ENCODE results near the gene TGIF1.

The TGIF1 gene

GRCh38 chr18:3440341-3440740 lies 9.6 kb upstream of the TGIF1 start:
- no peak for DNase-seq

DNA sequence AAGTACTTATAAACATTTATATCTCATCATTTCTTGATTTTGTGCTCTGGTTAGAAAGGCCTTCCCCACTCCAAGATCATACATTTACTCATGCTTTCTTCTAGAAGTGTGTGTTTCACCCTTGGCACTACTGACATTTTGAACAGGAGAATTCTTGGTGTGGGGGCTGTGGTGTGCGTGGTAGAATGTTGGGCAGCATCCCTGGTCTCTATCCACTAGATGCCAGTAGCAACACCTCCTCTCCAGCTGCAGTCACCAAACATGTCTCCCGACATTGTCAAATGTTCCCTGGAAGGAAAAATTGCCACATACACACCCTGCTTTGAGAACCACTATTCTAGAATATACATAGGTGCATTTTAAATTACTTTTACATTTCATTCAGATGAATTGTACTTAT lies 8.7 kb upstream of the TGIF1 start:
- DNase-seq, result peak; percentile 26

DNA sequence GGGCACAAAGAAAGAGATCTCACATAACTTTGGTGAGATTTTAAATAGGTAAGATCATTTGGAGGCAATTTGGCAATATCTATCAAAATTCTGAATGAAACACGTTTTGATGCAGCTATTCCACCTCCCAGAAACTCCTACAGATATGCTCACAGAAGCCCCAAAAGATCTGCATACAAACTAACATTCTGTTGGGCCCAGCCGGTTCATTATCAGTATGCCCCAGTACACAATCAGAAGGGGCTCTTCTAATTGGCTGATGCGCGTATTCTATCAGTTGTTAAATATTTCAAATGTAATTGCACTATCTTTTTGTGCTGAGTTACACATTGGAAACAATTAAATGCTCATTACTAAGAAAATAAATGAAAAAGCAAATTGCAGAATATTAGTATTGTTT lies 7.1 kb upstream of the TGIF1 start:
- DNase-seq, result no peak

DNA sequence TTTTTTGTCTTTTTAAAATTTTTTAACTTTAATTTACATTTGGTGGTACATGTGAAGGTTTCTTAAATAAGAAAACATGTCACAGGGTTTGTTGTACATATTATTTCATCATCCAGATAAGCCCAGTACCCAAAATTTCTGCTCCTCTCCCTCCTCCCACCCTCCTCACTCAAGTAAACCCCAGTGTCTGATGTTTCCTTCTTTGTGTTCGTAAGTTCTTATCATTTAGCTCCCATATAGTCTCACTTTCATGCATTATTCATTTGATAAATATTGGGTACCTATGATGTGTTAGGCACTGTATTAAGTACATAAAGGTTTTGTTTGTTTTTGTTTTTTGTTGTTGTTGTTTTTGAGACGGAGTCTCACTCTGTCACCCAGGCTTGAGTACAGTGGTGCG lies 5.7 kb upstream of the TGIF1 start:
- DNase-seq, result no peak

DNA sequence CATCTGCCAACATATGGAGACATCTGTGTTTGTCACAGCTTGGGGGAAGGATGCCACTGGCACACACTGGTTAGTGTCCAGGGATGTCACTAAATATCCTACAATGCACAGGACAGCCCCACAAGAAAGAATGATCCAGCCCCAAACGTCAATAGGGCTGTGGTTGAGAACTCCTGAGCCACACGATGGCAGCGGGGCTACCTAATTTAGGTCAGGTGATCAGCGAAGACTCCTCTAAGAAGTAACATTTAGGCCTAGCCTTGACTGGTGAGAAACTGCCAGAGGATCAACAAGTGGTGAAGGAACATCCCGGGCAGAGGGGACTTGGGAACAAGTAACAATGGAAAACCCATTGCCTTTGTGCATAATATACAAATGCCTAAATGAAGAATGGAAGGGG lies 5.0 kb upstream of the TGIF1 start:
- DNase-seq, result no peak

- DNase-seq, result no peak
These were observed 2.7 kb upstream of the TGIF1 start for GRCh38 chr18:3447068-3447894.

DNA sequence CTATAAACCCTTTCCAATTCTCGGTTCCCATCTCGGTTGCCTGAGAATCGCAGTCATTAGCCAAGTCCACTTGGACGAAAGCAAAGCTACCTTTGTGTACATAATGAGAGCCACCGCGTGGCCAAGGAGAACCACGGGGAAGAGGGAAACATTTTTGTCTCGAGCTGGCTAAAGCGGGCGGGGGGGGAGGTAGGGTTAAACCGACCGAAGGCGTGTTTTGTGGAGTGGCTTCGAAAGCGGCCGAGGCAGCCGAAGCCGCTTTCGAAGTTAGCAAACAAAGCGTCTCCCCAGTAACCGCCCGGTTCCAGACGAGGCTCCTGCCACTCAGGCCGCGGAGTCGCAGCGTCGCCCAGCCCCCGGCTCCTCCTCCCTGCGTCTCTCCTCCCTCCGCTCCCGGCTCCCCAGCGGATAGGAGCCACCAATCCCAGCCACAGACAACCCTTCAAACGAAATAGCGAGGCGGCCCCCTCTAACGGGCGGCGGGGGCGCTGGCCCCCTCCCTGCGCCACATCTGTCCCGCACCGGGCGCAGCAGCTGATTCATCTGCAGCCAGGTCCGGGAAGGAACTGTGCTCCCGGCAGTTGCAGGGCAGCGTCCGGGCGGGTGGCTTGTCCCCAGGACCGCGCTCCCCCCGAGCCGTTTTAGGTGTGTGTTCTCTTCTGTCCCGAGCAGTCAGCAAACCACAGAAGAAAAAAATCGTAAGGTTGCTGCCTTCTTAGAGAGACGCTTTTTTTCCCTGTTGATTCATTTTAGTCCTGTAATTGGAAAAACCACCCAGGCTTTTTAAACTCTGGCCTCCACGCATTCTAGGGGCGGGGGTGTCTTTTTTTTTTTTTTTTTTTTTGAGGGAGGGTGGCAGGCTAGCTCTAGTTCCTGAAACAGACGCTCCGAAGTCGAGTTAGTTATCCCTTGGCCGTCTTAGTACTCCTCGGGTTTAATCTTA lies 1.8 kb upstream of the TGIF1 start:
- DNase-seq, result peak; percentile 95

- DNase-seq, result peak; percentile 93
These were observed 997 bp upstream of the TGIF1 start for GRCh38 chr18:3448838-3449511.

DNA sequence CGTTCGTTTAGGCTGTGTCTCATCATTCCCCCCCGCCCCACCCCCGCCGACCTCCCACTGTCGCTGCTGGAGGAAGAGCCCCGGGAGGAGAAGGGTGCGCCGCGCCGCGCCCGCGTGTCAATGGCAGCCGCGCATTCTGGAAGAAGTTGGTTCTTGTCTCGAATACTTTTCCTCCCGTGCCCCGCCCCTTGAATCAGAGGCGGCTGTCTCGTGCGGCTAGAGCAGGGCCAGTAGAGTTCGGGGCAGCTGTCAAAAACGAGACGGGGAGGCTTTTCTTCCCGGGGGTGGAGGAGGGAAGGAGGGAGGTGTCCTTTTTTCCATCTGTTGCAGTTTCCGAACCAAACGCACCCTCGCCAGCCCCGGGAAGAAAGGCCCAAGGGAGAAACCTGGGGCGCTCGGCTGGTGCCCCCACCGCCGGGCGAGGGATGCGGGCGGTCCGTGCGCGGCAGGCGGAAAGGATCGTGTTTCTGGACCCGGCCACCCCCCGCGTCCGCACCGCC lies 410 bp upstream of the TGIF1 start:
- no peak for DNase-seq

GRCh38 chr18:3450799-3451182 lies 819 bp downstream of the TGIF1 start:
- no peak for DNase-seq

DNA sequence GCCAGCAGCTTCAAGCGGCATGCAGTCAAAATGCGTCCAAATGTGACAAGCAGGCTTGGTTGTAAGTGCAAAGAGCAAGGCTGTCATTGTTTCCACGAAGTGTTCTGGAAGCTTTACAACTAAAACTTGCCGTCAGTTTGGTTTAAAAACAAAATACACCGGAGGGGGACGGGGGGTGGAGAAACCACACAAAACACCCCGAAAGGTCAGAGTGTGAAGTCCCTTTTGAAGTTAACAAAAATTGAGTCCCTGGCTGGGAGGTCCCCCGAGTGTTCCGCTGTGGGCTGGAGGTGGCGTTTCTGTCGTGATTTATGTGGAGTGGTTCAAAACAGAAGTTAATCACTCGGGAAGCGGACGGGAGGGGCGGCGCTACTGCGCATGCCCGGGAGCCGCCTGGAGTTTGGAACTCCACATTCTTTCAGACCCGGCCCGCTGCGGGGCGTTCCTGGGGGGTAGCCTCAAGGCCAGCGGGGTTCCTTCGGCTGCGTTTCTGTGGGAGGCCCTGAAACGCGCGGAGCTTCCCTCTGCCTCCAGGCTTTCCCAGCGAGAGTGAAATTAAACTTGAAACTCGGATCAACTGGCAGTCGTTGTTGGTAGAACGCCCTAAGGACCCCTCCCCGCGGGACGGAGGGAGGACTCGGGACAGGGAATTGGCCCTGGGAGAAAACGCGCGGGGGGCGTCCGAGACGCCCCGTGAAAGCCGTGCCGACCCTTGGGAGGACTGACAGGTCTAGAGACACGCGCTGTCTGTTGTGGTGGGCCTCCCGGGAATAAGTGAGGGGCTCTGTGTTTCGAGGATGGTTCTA lies 1.4 kb downstream of the TGIF1 start:
- peak; percentile 86 for DNase-seq

- peak; percentile 30 for DNase-seq
These were observed 2.2 kb downstream of the TGIF1 start for GRCh38 chr18:3451989-3452749.

DNA sequence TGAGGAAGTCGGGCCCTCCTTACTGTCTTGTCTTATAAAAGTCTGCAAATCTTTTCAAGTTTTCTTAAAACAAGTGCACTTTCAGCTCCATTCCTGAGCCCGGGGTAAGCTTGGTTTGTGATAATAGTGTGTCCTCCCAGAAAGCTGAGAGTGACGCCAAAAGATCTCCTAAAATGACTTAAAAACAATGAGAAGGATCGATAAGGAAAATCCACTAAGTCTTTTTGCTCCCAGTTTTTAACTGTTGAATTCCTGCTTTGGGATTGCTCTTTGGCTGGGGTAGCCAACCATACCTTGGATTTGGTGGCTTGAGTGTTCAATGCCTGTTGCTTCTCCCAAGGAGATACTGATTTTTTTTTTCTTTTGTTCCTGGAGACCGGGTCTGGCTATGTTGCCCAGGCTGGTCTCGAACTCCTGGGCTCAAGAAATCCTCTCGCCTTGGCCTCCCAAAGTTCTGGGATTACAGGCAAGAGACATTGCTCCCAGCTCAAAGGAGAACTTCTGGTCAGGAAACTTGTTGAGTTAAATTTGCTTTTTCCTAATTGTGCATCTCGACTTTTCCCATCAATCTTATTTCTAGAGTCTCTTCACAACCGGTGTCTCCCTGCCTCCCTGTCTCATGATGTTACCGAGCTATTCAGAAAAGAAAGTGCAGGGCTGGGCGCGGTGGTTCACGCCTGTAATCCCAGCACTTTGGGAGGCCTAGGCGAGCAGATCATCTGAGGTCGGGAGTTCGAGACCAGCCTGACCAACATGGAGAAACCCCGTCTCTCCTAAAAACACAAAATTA lies 3.0 kb downstream of the TGIF1 start:
- DNase-seq, result no peak

DNA sequence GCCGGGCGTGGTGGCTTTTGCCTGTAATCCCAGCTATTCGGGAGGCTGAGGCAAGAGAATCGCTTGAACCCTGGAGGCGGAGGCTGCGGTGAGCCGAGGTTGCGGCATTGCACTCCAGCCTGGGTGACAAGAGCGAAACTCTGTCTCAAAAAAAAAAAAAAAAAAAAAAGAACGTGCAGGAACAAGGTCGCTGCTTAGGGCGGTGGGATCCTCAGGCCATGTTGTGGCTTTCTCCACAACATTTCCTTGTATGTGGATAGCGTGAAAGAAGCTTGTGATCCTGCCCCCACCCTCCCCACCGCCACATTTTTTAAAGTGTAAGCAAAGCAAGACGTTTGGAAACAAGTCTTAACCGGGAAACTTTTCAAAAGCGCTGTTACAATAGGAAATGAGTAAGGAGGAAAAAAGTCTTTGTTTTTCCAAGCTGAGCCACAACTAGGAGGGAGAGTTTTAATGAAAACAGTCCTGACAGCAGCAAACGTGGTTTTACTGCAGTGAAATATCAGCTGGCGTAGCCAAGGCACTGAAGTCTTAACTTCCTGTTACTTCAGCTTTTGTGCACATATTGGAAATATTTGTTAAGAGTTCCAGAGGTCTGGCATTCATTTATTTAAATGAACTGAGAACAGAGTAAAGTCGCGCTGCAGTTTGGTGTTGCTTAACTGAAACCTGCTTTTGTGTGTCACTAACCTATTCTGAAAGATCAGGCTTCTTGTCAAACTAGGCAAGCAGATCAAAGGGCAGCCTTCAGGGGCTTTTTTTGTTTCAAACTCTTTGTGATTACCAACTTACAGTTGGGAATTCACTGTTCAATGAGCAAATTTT lies 3.8 kb downstream of the TGIF1 start:
- no peak for DNase-seq

DNA sequence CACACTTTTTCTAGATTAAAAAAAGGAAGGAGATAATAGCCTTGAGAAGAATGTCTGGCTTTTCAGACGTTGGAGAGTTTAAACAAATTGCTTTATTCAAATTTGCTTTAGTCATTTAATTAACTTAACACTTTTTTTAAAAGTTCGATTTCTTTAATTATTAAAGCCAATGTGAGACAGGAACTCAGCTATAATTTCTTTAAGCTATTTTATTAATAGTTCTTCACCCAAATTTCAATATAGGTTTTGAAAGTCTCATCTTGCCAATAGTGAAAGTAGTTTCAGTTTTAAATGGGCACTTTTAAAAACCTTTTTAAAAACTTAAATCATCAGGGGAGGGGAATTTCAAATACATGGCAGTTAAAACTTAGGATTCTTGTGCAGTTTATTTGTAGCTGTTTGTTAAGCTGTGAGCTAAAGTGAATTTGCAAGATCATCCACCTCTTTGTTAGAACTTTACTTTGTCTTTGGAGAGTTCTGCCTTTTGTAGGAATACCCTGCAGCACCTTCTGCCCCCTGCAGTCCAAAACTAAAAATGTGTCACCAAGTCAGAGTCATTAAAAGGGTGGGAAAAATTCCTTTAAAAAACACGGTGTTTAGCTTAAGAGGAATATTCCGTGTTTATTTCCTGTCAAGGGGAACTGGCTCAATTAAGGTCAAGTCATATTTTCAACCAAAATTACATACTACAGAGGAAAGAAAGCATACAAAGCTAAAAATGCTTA lies 4.6 kb downstream of the TGIF1 start:
- peak; percentile 35 for DNase-seq

DNA sequence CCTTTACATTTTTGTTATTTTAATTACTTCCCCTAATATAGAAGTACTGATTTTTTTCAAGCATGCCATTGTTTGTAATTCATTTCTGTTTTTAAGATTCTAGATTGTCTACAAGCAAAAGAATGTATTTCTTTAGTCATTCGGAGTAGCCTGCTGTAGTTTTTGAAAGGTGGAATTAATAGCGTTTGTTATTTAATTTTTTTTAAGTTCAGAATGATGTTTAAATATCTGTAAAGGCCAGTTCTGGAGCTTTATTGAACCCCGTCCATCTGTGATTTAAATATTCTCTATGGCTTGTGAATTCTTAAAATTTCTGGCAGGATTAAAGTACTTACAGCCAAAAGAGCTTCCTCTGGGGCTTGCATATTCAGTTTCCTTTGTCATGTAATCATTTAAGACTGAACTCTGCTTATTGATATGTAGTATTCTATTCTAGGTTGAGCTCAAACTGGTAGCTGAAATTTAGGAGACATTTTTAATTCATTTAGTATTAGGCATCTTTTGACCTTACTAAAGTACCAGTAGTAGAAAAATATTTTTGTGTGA lies 5.2 kb downstream of the TGIF1 start:
- DNase-seq, result no peak

GRCh38 chr18:3455907-3456685 lies 6.1 kb downstream of the TGIF1 start:
- DNase-seq, result no peak

GRCh38 chr18:3456686-3457069 lies 6.7 kb downstream of the TGIF1 start:
- no peak for DNase-seq

All from CD4-positive, alpha-beta T cell treated with Interleukin-15 for 1 hour (primary cell).